ENCODE measurements around the gene CALN1. TPM values are rescaled to one million over a fixed set of nuclear protein-coding genes. Genes with fewer than 3 reads are reported as not detected.

The CALN1 gene
- total and polyA plus RNA-seq, 2 of the 8 experiments (the other 6 are each of a cell fraction or from before 2014, with no cell fraction given): 6.4 to 15.2 TPM

DNA sequence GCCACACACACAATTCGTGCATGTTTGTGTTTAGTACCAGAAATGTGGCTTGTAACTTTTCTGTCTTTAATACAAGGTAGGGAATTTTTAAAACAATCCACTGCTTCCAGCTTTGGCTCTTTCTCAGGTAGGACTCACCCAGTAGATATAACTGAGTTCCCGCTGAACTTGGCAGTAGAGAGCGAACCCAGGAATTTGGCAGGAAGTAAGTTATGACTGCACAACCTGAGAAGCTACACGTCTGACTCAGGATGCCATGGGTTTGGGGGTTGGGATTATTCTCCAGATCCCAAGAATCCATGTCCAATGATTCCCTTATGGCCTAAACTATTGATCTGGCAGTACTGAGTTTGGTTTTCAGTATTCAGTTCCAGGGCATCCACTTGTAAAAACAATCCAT lies 499.7 kb downstream of the CALN1 start:
- no peak overlapping the region for H2BK5ac ChIP-seq (ENCODE audit: low read depth, low read length)
- no peak overlapping the region for H3K4me3 ChIP-seq (ENCODE audit: extremely low read depth in 1 of 4, insufficient read depth in 2 of 4, low read depth in 3 of 4, low read length in 4 of 4)
- no peak overlapping the region for H2BK12ac ChIP-seq (ENCODE audit: low read depth, low read length)
- no peaks in the 10 kb centered on the region for H3K9me3 ChIP-seq (ENCODE audit: insufficient read depth in 2 of 2, low read depth in 1 of 2, low read length in 1 of 2)
- DNase-seq (ENCODE audit: low read depth in 1 of 2, low spot score in 2 of 2) (no peak), FAIRE-seq (no peak)
- 79% methylated on average over 4 of the region's 4 CpGs; no CpG with 5 or more reads in 1 of the 2 experiments for WGBS, 2 experiments (ENCODE audit: extremely low coverage in 1 of 2, insufficient coverage in 1 of 2, insufficient read length in 1 of 2, insufficient replicate concordance in 2 of 2, low coverage in 1 of 2, low lambda C conversion rate in 2 of 2, missing lambda C conversion rate in 1 of 2)
- no peak overlapping the region for H3K23ac ChIP-seq (ENCODE audit: insufficient read length)
- H3K18ac ChIP-seq (ENCODE audit: extremely low read depth, low read length): no peak overlapping the region
- H3K79me2 ChIP-seq (ENCODE audit: control insufficient read depth in 1 of 2, insufficient read depth in 2 of 2, low read length in 2 of 2): no peaks in the 10 kb centered on the region
- H4K5ac ChIP-seq (ENCODE audit: insufficient read length, low read depth, low read length): no peak overlapping the region
- H3K14ac ChIP-seq (ENCODE audit: insufficient read length): no peak overlapping the region
- no peak overlapping the region for H3K4me2 ChIP-seq (ENCODE audit: insufficient read depth in 1 of 2, low read depth in 2 of 2, low read length in 2 of 2)
- no peaks in the 10 kb centered on the region for H3K27me3 ChIP-seq (replicated peaks in 1 of 4; ENCODE audit: control insufficient read depth in 3 of 4, extremely low read depth in 1 of 4, insufficient read depth in 3 of 4, low read length in 3 of 4)
- H3K4me1 ChIP-seq (replicated peaks in 1 of 4; ENCODE audit: control insufficient read depth in 3 of 4, insufficient read depth in 4 of 4, low read length in 3 of 4): no peaks in the 10 kb centered on the region
- no peaks in the 10 kb centered on the region for H3K79me1 ChIP-seq (ENCODE audit: low read depth, low read length)
- H4K91ac ChIP-seq (replicated peaks; ENCODE audit: insufficient read length, low read length): no peak overlapping the region
- no peak overlapping the region for H3K56ac ChIP-seq (replicated peaks; ENCODE audit: insufficient read length, low read depth, low read length)
- H2BK20ac ChIP-seq (ENCODE audit: low read length): no peak overlapping the region
- no peak overlapping the region for H2AK5ac ChIP-seq (ENCODE audit: low read depth, low read length)
- CTCF ChIA-PET (ENCODE audit: partially characterized antibody): interaction anchor here (0.5 to 1.4 kb wide), 2 partner anchors 13 to 436 kb away, joined by 3 to 5 read pairs; no protein-coding TSS in a partner anchor
- no peak overlapping the region for H2BK15ac ChIP-seq (ENCODE audit: low read length)
- H3K23me2 ChIP-seq (ENCODE audit: low read depth, low read length): no peaks in the 10 kb centered on the region
- H3K36me3 ChIP-seq (ENCODE audit: control insufficient read depth in 2 of 4, insufficient read depth in 4 of 4, low read length in 3 of 4): no peaks in the 10 kb centered on the region
- no peak overlapping the region for H3K4ac ChIP-seq (replicated peaks; ENCODE audit: insufficient read length, low read depth, low read length)
- POLR2A ChIA-PET (ENCODE audit: partially characterized antibody): no interaction called here
- no peak overlapping the region for H3K9ac ChIP-seq (replicated peaks in 1 of 4; ENCODE audit: extremely low read depth in 1 of 4, low read depth in 3 of 4, low read length in 3 of 4)
- H2AFZ ChIP-seq (ENCODE audit: low read length): no peak overlapping the region
- H4K20me1 ChIP-seq (replicated peaks in 1 of 2; ENCODE audit: control insufficient read depth in 1 of 2, insufficient read depth in 2 of 2, low read length in 2 of 2): no peaks in the 10 kb centered on the region
- H3K27ac ChIP-seq (ENCODE audit: low read depth, low read length): no peak overlapping the region
- no peak overlapping the region for H4K8ac ChIP-seq (ENCODE audit: extremely low read depth, insufficient read depth, low read length)
- H2BK120ac ChIP-seq (replicated peaks; ENCODE audit: low read depth, low read length): no peak overlapping the region
- TF ChIP-seq JUND (IDR thresholded peaks at IDR 0.05; ENCODE audit: low read length): no peak
- no peak for TF ChIP-seq ZNF274 (IDR thresholded peaks at IDR 0.05; ENCODE audit: borderline replicate concordance, extremely low read depth, low read length)
- TF ChIP-seq SRF (IDR thresholded peaks at IDR 0.05; ENCODE audit: low read depth, low read length): no peak
- no peak for TF ChIP-seq FOSL1 (IDR thresholded peaks at IDR 0.05; ENCODE audit: insufficient read depth, low read depth, low read length)
- TF ChIP-seq, protein P1, sequence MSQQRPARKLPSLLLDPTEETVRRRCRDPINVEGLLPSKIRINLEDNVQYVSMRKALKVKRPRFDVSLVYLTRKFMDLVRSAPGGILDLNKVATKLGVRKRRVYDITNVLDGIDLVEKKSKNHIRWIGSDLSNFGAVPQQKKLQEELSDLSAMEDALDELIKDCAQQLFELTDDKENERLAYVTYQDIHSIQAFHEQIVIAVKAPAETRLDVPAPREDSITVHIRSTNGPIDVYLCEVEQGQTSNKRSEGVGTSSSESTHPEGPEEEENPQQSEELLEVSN (IDR thresholded peaks at IDR 0.05): no peak
- no peak for TF ChIP-seq RBBP5 (IDR thresholded peaks at IDR 0.05; ENCODE audit: borderline replicate concordance, low read depth, low read length)
- TF ChIP-seq, protein P2, sequence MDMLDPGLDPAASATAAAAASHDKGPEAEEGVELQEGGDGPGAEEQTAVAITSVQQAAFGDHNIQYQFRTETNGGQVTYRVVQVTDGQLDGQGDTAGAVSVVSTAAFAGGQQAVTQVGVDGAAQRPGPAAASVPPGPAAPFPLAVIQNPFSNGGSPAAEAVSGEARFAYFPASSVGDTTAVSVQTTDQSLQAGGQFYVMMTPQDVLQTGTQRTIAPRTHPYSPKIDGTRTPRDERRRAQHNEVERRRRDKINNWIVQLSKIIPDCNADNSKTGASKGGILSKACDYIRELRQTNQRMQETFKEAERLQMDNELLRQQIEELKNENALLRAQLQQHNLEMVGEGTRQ (IDR thresholded peaks at IDR 0.05; ENCODE audit: low read length): no peak
- TF ChIP-seq HDAC6 (IDR thresholded peaks at IDR 0.05; ENCODE audit: low read depth, low read length): no peak
- TF ChIP-seq SAP30 (IDR thresholded peaks at IDR 0.05; ENCODE audit: insufficient read depth, insufficient replicate concordance, low read length): no peak
- TF ChIP-seq CBX8 (IDR thresholded peaks at IDR 0.05; ENCODE audit: borderline replicate concordance, low read depth, low read length): no peak
- no peak for TF ChIP-seq CHD2 (IDR thresholded peaks at IDR 0.05; ENCODE audit: low read length)
- no peak for TF ChIP-seq GABPA (IDR thresholded peaks at IDR 0.05; ENCODE audit: borderline replicate concordance, insufficient read depth, low read length)
- no peak for TF ChIP-seq KDM1A (IDR thresholded peaks at IDR 0.05; ENCODE audit: borderline replicate concordance, low read length)

Data from H1 (cell line).